T-helper 9 cell (primary cell): Measurements from ENCODE around the gene LBH.

ENCODE experiments used
- DNase-seq: peaks from one replicate; pipeline ENCODE4 v3.0.0-alpha.2; 2020
- total RNA-seq, 2 donors: gene quantifications; one replicate each; lab custom pipeline; 2026; lab: John Stamatoyannopoulos, UW

LBH gene
- 186 to 378 reads per million in 2 donors for total RNA-seq

GRCh38 chr2:30231212-30231995 lies at the start of gene LBH:
Gene LBH (plus strand): TSS chr2:30231534. CDS start chr2:30231739, 205 bp downstream.
- DNase-seq = peak; percentile 88

- no peak for DNase-seq
These were observed 47.3 kb upstream of the LBH start for GRCh38 chr2:30184035-30184434.

GRCh38 chr2:30185178-30185577 lies 46.2 kb upstream of the LBH start:
- no peak for DNase-seq

GRCh38 chr2:30188292-30188691 lies 43.0 kb upstream of the LBH start:
- DNase-seq = no peak

- no peak for DNase-seq
These were observed 40.7 kb upstream of the LBH start for GRCh38 chr2:30190637-30191036.

GRCh38 chr2:30191107-30191506 lies 40.2 kb upstream of the LBH start:
- no peak for DNase-seq

- DNase-seq = no peak
These were observed 39.5 kb upstream of the LBH start for GRCh38 chr2:30191819-30192271.

- no peak for DNase-seq
These were observed 39.0 kb upstream of the LBH start for GRCh38 chr2:30192314-30192713.

GRCh38 chr2:30193104-30193681 lies 38.1 kb upstream of the LBH start:
- DNase-seq = no peak

GRCh38 chr2:30194421-30194820 lies 36.9 kb upstream of the LBH start:
- no peak for DNase-seq

GRCh38 chr2:30195016-30195415 lies 36.3 kb upstream of the LBH start:
- DNase-seq = no peak

GRCh38 chr2:30197570-30198192 lies 33.7 kb upstream of the LBH start:
- no peak for DNase-seq

- DNase-seq = no peak
These were observed 29.3 kb upstream of the LBH start for GRCh38 chr2:30201990-30202389.

GRCh38 chr2:30203156-30203555 lies 28.2 kb upstream of the LBH start:
- no peak for DNase-seq

- no peak for DNase-seq
These were observed 27.1 kb upstream of the LBH start for GRCh38 chr2:30204281-30204680.

GRCh38 chr2:30205456-30205855 lies 25.9 kb upstream of the LBH start:
- DNase-seq = no peak

GRCh38 chr2:30206461-30207430 lies 24.6 kb upstream of the LBH start:
- no peak for DNase-seq

GRCh38 chr2:30208453-30208852 lies 22.9 kb upstream of the LBH start:
- peak; percentile 23 for DNase-seq

- no peak for DNase-seq
These were observed 22.1 kb upstream of the LBH start for GRCh38 chr2:30209227-30209626.

- no peak for DNase-seq
These were observed 18.0 kb upstream of the LBH start for GRCh38 chr2:30213326-30213725.

GRCh38 chr2:30213907-30214463 lies 17.3 kb upstream of the LBH start:
- no peak for DNase-seq

- no peak for DNase-seq
These were observed 15.2 kb upstream of the LBH start for GRCh38 chr2:30216157-30216556.
